GM06990 (cell line): Measurements from ENCODE around the gene HPN.

Source experiments
- DNase-seq: peaks from one replicate; pipeline ENCODE4 v3.0.0-alpha.2; 2011; ENCODE audit not compliant: insufficient read length; ENCODE audit errors: extremely low read depth
- H3K27me3 ChIP-seq: replicated peaks from 2 replicates; pipeline ENCODE4 v1.6.0; 2011; ENCODE audit warnings: low read length; ENCODE audit not compliant: control insufficient read depth, insufficient read depth
- H3K36me3 ChIP-seq: 2 replicates; pipeline ENCODE4 v1.5.1; 2011; ENCODE audit warnings: low read length; ENCODE audit not compliant: control insufficient read depth, insufficient read depth
- H3K4me3 ChIP-seq: replicated peaks from 2 replicates; pipeline ENCODE4 v1.5.1; 2011; ENCODE audit warnings: low read depth, mild to moderate bottlenecking, control low read depth, low read length
- TF ChIP-seq, protein P1 (sequence below): IDR thresholded peaks from 2 replicates; pipeline ENCODE4 v1.5.1; 2011; ENCODE audit warnings: low read length, control low read depth, mild to moderate bottlenecking, inconsistent platforms; ENCODE audit not compliant: insufficient read depth, poor library complexity, severe bottlenecking

Gene HPN

GRCh38 chr19:35033067-35034004, 8.2 kb upstream of the HPN start:
- TF ChIP-seq, protein P1, sequence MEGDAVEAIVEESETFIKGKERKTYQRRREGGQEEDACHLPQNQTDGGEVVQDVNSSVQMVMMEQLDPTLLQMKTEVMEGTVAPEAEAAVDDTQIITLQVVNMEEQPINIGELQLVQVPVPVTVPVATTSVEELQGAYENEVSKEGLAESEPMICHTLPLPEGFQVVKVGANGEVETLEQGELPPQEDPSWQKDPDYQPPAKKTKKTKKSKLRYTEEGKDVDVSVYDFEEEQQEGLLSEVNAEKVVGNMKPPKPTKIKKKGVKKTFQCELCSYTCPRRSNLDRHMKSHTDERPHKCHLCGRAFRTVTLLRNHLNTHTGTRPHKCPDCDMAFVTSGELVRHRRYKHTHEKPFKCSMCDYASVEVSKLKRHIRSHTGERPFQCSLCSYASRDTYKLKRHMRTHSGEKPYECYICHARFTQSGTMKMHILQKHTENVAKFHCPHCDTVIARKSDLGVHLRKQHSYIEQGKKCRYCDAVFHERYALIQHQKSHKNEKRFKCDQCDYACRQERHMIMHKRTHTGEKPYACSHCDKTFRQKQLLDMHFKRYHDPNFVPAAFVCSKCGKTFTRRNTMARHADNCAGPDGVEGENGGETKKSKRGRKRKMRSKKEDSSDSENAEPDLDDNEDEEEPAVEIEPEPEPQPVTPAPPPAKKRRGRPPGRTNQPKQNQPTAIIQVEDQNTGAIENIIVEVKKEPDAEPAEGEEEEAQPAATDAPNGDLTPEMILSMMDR: no peak
- Histone ChIP-seq H3K27me3 (peaks cover 2% of the 10 kb centered on the region), H3K36me3 (no peaks in the 10 kb centered on the region), H3K4me3 (no peak overlapping the region)
- no peak for DNase-seq

DNA sequence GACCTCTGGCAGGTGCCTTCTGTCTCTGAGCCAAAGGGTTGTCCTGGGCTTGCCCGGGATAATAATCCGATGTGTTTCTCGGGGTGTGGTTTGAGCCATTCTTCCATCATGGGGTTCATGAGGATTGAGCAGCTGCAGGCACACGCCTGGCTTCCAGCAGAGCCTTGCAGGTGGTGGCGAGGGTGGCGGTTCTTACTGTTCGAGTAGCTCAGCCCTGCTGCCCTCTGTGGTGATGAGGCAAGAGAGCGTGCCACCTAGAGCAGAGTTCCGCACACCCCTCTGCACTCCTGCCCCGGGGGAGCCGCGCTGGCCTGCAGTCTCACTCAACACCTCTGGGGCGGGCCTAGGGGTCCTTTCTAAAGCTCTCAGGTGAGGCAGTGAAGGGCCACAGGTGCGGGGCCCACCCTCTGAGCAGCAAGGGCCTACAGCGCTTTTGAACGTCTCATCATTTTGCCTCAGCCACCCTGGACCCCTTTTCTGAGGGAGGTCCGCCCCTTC, 7.5 kb upstream of the HPN start:
- TF ChIP-seq, protein P1: no peak
- H3K36me3 ChIP-seq: no peaks in the 10 kb centered on the region
- no peak for DNase-seq
- H3K27me3 ChIP-seq: peaks cover 2% of the 10 kb centered on the region
- no peak overlapping the region for H3K4me3 ChIP-seq

DNA sequence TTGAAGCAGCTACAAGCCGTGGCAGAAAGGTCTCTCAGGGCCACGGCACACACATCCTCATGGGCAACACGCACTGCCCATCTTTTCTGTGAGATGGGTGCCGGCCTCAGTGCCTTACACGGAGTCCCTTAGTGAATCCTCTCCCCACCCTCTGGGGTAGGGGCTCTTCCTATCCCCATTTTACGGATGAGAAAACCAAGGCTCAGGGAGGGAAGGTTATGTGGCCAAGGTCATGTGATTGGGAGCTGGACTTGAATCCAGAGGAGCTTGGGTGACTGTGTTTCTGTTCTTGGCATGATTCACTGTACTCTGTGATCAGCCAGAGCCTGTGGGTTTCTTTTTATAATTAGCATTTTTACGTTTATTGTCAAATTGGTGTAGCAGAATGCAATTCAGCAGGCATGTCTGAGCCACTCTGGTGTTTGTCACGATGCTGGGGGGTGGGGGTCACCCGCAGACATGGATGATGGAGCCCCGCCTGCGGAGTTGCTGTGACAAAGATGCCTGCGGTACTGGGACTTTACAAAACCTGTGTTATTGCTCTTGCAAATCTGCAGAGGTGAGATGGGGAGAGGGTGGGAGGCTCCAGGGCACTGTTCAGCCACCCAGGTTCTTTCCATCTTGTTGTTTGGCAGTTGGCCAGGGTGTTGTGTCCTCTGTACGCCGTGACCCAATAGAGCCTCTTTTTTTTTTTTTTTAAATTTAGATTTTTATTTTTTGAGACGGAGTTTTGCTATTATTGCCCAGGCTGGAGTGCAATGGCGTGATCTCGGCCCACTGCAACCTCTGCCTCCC, 6.7 kb upstream of the HPN start:
- H3K27me3 ChIP-seq: peaks cover 2% of the 10 kb centered on the region
- DNase-seq: no peak
- TF ChIP-seq, protein P1: no peak
- H3K4me3 ChIP-seq: no peak overlapping the region
- H3K36me3 ChIP-seq: no peaks in the 10 kb centered on the region

GRCh38 chr19:35037716-35038622, 3.6 kb upstream of the HPN start:
- no peaks in the 10 kb centered on the region; the same call in 1 of the 2 replicates for H3K27me3 ChIP-seq
- H3K4me3 ChIP-seq: no peak overlapping the region
- DNase-seq: no peak
- TF ChIP-seq, protein P1: no peak
- no peaks in the 10 kb centered on the region for H3K36me3 ChIP-seq
